ENCODE measurements around the gene C2orf68.
"Not testable (repeated sequence)": the region's sequence is repeated elsewhere in the genome, so short reads cannot be mapped to it uniquely, and the experiment has no call there.

Gene C2orf68

DNA sequence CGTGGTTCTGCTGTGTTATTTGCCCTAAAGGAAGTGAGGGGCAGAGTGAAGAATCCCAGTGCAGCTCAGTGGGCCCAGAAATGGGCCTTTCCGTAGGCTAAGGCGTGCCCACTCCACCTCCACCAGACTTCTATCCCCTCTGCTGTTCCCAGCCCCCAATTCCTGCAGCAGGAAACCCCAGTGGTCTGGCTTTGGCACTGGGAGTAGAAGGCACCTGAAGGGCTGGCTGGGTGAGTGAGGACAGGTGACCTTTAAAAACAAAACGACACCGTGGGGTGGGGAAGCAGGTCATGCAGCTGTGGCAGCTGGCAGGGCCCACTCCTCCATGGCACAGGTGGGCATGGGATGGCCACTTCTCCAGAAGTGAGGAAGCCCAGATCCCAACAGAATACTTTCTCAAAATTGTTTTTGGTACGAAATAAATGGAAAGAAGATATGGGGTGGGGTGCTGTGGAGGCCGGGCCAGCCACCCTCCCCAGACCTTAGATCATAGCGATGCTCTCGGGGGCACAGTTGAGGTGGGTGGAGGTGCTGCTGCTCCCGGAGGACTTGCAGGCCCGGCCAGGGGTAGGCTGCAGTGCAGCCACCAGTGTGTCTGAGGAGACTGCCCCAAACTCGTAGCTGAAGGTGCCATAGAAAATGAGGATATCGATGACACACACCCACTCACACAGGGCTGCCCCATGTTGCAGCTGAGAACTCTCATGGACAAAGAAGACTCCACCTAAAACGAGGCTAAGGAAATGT, 13.1 kb downstream of the C2orf68 start:
- DNase-seq (ENCODE audit: low read depth) = no peak

DNA sequence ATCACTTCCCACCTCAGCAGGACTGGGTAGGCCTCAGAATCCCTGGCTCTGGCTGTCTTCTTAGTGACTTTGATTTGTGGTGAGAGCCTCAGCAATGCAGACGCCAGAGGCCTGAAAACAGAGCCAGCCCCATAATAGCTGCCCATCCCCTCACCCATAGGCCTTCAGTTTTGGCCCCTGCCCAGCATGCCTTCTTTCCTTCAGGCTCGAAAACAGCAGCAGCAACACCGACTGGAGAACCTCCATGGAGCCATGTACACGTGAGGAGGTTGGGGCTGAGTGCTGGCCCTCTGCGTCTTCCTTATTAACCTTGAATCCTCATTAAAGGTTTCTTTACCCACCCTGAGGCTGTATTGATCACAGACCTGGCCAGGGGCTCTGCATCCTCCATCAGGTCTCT, 14.6 kb downstream of the C2orf68 start:
- no peak for DNase-seq (ENCODE audit: low read depth)

DNA sequence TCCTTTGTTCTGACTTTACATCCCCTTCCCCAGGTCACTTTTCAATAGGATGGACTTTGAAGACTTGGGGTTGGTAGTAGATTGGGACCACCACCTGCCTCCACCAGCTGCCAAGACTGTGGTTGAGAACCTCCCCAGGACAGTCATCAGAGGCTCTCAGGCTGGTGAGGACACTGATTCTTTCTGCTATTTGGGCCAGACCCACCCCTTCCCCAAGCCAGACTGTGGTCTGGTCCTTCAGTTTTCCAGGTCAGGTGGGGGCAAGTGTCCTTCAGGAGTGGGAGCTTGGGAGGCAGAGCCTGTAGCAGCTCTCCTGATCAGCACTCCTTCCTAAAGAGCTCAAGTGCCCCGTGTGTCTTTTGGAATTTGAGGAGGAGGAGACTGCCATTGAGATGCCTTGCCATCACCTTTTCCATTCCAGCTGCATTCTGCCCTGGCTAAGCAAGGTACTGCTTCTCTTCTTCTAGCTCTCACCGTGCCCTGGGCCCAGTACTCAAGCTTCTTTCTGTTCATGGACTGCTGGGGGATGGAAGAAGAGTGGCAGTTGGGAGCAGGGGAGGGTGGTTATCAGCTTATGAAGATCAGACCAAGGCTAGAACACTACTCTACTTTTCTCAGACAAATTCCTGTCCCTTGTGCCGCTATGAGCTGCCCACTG, 15.3 kb downstream of the C2orf68 start:
- DNase-seq (ENCODE audit: low read depth) = no peak

DNA sequence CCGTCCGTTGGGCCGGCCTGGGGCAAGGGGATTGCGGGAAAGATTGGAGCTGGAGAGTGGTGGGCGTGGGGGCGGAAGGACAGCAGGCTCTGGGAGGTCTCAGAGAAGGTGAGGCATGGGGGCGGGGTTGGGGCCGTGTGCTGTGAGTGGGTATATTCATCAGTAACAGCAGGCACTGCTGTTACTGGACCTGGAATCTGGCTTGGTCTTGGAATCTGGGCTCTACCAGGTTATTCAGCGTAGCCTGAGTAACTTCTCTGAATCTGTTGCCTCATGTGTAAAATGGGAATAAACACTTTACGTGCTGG, 15.9 kb downstream of the C2orf68 start:
- no peak for DNase-seq (ENCODE audit: low read depth)

DNA sequence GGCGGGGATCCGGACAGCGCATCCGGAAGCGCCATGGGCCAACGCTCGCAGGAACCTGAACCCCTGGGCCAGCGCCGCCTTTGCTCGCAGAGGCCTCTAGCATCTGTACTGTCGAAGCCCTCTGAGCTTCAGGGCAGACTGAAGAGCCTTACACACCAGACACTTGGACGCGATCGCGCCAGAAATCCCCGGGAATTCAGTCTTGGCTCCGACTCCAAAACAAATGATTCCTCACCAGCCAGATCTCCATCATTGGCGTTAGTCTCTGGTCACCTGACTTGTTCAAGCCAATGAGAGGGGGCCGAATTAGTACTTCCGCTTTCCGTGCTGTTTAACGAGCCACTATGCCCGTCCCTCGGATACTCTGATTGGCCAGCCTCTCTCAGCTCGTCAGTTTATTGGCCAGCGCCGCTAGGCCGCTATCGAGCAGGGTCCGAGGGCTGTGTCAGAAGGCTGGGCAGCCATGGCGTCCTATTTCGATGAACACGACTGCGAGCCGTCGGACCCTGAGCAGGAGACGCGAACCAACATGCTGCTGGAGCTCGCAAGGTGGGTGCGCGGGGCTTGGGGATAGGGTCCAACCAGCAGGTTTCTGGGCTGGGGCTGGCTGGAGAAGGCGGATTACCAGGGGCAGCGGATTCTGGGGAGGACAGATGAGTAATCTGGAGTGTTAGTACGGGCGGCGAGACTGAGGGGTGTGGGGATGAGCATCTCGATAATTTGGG, 16.4 kb downstream of the C2orf68 start, which contains the start of gene RNF181:
Gene RNF181, plus strand, starts transcription at position 445 of the 725 bp plus-strand sequence. Its CDS starts 19 bp downstream, at position 464.
- DNase-seq (ENCODE audit: low read depth) = peak; percentile 99

DNA sequence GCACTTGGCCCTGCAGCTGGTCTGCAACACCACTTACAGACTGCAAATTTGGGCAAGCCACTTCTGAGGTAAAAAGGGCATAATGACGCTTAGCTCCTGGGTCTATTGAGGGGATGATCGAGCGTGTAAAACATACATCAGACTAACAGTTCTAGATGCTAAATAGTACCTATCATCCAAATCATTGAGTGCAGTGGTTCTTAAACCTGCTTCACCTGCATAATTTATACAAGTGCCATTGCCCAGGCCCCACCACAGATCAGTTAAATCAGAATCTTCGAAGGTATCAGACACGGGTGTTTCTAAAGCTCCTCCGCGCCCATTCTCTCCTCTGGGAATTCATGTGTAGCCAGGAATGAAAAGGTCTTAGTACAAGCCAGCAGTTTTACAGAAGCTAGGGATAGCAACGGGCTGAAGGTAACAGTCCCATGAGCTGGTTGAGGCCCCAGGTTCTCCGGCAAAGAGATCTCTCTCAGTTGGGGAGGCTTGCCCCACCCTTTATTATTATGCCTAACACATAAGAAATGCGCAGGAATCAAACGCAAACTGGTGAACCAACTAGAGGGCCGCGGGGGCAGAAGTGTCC, 17.1 kb downstream of the C2orf68 start:
- DNase-seq (ENCODE audit: low read depth) = no peak

DNA sequence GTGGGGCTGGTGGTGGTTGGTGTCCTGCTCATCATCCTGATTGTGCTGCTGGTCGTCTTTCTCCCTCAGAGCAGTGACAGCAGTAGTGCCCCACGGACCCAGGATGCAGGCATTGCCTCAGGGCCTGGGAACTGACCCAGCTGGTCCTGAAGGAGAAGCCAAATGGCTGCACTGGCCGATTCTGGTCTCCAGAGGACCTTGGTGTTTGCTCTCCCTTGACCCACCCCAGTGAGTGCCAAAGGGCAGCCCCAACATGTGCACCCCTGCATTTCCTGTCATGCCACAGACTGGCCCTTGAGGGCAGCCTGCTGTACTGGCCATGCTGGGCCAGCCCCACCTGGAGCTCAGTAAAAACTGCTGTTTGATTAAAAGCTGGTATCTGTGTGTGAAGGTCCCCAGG, 18.8 kb downstream of the C2orf68 start:
- no peak for DNase-seq (ENCODE audit: low read depth)

DNA sequence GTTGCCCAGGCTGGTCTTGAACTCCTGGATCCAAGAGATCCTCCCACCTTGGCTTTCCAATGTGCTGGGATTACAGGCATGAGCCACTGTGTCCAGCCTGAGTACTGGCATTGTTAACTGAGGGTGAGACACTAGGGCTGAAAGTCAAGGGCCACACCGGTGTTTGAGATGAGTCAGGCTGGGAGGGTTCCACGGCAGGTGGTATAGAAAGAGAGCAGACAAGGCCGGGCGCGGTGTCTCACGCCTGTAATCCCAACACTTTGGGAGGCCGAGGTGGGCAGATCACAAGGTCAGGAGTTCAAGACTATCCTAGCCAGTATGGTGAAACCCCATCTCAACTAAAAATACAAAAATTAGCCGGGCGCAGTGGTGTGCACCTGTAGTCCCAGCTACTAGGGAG, 19.6 kb downstream of the C2orf68 start:
- not testable (repeated sequence) for DNase-seq (ENCODE audit: low read depth)

DNA sequence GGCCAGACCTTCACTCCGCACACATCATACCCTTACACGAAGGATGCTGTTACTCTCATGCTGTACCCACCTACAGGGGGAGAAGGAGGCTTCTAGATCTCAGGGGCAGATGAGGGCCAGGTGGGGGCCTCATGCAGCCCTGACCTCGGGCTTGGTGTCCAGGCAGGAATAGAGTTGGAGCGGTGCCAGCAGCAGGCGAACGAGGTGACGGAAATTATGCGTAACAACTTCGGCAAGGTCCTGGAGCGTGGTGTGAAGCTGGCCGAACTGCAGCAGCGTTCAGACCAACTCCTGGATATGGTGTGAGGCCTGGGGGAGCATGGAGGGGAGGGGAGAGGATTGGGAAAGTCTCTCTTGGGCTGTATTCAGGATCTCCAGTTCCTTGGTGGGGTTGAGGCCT, 20.3 kb downstream of the C2orf68 start:
- DNase-seq (ENCODE audit: low read depth) = no peak

DNA sequence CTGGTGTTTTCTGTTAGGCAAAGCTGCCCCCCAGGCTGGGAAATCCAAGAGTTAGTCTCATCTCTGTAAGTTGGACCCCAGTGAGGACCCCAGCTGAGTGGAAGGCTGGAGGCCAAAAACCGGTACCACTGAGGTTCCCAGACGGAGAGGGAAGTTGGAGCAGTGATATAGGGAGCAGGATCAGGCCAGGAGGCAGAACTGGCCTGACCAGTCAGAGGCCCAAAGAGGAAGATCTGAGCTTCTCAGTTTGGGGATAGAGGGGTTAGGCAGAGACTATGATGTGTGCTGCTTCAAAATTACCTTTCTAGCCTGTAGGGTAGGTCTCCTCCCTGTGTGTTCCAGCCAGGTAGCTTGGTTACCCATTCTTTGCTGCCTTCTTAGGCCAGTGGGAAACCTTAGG, 20.9 kb downstream of the C2orf68 start:
- DNase-seq (ENCODE audit: low read depth) = no peak

DNA sequence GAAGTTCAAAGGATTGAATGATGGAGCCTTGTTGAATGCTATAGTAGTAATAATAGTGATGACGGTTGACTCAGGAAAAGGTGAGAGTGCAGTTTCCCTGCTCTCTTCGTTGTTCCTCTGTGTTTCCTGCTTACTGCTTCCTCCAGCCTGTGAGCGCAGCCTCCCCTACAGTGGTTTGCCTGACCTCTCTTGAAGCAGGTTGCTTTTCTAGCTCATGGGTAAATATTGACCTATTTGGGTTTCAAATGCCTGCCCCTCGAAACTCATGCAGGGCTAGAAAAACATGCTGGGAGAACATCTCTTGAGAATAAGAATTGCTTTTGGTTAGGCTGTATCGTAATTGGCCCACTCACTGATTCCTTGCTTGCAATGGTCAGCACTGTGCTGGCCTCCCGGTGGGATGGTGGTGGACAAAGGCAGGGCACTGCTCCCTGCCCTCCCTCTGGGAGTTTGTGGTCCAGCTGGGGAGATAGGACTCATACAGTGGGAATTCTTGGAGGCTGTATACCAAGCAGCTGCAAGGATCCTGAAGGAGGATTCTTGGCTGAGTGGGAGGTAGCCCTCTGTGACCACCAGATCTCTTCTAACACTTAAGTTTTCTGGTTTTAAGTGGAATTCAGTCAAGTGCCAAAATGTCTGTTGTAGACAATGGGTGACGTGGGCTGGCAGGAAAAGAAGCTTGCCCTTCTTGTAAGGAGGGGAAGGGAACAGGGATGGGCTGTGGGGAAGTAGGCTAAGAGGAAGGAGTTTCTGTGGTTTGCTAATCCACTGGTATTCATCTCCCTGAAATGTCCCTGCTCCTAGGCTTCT, 21.7 kb downstream of the C2orf68 start:
- peak; percentile 94 for DNase-seq (ENCODE audit: low read depth)

DNA sequence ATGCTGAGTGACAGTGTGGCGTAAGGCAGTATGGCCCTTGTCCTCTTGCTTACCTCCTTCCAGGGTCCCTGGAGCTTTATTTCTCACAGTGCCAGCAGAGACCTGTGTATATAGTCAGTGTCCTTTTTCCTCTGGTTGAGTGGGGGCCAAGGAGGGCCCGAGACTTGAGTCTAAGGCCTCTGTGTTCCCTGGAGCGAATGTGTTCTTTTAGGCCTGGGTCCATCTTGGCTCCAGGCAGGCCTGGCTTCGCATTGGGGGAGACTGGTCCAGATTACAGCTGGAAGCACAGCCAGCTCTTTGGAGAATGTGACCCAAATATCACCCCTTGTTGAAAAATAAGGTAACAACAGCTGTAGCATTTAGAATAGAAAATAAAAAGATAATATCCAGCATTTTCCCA, 22.7 kb downstream of the C2orf68 start:
- no peak for DNase-seq (ENCODE audit: low read depth)

DNA sequence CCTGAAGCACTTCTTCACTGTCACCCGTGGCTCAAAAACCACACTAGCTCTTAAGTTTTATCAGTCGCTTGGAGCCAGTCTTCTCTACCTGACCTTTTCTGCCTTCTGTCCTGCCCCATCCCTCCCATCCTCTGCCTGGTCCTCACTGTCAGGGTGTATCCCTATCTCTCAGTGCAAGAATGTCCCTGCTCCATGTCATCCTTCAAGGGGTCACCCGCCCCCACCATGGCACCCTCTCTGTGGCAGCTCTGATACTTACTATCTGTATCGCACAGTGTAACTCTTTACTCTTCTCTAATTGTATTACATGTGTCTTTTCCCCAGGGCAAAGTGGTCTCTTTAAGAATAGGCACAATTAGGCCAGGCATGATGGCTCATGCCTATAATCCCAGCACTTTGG, 23.2 kb downstream of the C2orf68 start:
- no peak for DNase-seq (ENCODE audit: low read depth)

DNA sequence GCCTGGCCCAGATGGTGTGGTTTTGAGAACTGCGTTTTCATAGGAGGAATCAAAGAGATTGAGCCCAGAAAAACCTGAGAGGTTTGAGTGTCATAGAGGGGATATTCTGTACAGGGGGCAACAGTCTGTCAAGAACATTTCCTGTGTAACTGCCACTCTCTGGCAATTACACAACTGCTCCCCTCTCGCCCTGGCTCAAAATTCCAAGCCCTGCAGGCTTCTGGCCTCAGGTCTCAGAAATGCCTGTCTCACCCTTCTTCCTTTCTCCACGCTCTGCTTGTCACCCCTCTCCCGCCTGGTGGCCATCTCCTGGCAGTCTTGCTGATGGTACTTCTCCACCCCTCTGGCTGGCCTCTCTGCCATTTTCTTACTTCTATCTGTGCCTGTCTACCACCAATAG, 23.6 kb downstream of the C2orf68 start:
- no peak for DNase-seq (ENCODE audit: low read depth)

DNA sequence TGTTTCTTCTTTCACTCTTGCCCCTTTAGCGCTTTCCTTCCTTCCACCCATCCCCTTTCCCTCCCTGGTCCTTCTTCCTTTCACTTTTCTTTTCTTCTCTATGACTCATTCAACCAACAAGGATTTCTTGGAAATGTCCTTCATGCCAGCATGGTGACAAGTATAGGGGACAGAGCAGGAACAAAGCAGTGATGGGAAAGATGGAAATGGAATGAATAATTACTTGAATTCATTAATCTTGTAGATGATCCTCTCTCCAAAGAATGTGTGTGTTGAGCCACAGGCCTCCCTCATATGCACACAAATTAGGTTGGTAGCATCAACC, 26.1 kb downstream of the C2orf68 start:
- peak; percentile 62 for DNase-seq (ENCODE audit: low read depth)

DNA sequence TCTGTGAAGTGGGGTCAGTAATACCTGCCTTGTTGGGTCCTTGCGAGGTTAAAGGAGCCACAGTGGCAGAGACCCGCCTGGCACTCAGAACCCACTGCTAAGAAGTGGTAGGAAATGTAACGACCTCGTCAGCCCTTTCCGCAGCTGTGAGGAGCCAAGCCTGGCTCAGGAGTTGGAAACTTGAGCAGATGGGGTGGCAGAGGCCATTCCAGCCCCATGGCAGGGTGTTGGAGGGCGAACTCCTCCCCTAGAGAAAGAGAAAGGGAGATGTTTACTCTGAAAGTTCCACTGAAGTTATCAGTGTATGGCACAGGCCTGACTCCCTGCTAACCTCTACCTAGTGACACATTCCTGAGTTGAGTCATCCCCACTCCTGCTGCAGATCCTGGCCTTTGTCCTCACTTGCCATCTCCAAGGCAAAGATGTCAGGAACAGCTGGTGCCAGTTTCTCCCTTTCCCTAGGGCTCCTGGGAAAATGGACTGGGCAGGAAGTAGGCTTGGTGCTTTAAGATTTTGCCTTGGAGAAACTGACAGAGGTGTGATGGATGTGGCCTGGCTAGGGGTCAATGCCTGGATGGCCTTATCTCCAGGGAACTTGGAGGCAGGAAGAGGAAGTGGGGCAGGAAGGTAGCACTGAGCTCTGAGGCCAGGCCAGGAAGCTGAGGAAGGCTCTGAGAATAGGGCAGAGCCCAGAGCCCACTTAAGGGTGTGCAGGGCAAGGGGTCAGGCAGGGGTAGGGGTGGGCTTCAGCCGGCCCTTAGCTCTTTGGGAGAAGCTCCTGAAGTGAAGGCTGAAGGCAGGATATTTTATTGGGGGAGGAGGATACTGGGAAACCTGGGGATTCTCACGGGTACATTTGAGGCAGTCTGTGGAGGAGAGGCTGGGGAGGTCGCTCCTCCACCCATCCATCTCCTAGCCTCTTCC, 26.7 kb downstream of the C2orf68 start:
- DNase-seq (ENCODE audit: low read depth) = peak; percentile 59

DNA sequence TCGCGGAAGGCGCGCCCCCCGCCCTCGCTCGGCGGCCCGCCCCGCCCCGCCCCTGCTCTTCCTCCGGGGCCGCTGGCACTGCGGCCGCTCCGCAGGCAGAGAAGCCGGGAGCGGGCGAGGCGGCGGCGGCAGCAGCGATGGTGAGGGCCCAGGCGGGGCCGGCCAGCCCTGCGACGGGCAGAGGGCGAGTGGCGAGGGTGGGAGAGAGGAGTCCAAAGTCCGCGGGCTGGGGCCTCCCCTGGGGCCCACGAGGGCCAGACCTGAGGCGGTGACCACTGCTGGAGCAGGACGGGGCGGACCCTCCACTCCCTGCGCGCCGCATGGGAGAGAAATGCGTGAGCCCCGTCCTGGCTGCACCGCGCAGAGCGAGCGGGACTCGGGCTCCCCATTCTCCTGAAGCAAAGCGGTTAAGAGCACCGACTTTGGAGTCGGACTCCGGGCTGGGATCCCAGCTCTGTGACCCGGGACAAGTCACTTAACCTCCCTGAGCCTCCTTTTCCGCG, 27.5 kb downstream of the C2orf68 start, which contains the start of gene VAMP5:
Gene VAMP5, plus strand, starts transcription at position 78 of the 503 bp plus-strand sequence. Its CDS starts 60 bp downstream, at position 138.
- no peak for DNase-seq (ENCODE audit: low read depth)

DNA sequence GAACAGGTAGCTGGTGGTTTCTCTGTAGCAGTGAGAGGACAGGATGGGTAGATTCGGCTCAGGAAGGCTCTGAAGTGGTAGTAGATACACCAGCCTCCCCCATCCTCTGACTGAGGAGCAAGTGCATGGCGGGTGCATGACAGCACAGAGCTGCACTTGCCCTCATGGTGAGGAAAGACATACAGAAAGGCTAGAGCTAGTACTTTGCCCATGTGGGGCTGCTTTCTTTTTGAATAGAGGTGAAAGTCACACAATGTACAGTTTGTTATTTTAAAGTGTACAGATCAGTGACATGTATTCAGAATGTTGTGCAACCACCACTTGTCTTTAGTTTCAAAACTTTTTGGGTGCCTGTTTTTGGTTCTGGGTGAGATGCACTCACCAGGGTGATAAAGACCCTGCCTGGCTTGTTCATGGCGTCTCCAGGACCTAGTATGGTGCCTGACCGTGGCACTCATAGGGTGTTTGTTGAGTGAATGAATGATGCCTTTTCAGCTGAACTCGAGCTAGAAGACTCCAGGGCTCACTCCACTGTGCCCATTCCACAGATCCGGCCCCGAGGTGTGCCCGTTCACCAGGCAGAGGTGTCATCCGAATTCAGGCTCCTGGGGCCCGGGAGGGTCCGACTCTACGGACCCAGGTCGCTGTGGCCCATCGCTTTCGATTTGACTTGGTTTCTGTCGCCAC, 28.1 kb downstream of the C2orf68 start:
- DNase-seq (ENCODE audit: low read depth) = no peak

DNA sequence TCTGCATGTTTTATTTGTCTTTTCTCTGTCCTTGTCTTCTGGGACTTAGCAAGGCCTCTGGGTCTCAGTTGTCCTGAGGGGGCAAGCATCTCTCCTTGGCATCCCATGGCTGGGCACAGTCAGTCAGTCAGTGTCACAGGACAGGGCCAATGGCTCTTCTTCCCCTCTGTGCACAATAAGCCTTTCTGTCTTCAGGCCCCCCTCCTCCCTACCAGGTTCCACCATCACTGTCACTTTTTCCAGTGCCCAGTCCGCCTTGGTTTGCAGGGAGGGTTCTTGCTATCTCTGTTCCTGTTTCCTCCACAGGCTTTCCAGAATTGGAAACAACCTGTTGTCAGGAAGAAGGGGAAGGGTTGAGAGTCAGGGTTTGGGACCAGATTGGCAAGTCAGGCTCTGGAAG, 29.4 kb downstream of the C2orf68 start:
- no peak for DNase-seq (ENCODE audit: low read depth)

DNA sequence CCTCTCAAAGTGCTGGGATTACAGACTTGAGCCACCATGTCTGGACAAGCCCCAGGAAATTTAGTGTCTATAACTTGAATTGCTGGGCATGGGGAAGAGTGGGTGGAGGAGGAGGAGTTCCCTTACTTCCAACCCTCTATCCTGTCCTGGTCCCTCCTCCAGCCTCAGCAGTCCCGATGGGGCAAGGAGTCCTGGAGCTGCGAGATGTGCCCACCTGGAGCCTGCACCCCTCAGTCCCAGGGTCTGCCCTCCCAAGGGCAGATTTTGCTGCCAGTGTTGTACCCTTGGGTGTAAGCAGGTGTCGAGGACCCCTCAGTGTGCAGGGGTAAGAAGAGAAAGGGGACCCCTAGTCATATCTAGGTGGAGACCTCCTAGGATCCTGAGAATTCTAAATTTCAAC, 31.7 kb downstream of the C2orf68 start:
- no peak for DNase-seq (ENCODE audit: low read depth)
